Panc1 (cell line): Measurements from ENCODE around the gene WHAMM. TPM values are rescaled to one million over a fixed set of nuclear protein-coding genes. Genes with fewer than 3 reads are reported as not detected.

ENCODE experiments used
- ATAC-seq: fragments of 200-7000 bp; cut with Tn5 transposase; 2 replicates; pipeline ENCODE4 v1.9.1; 2020; ENCODE audit warnings: mild to moderate bottlenecking, moderate library complexity
- BruUV-seq: library from RNA; stranded (reverse); fragments of 400-500 nt; replicated peaks from 2 replicates; lab custom pipeline; 2021; lab: Mats Ljungman, UMichigan
- CTCF ChIA-PET: fragments of 300-600 bp; sonication (Branson Sonifier 250); formaldehyde crosslinking; loops from one replicate; lab custom pipeline; 2022; ENCODE audit warnings: antibody characterized with exemption; lab: Charles Lee
- POLR2A ChIA-PET: fragments of 300-600 bp; sonication (Branson Sonifier 250); formaldehyde crosslinking; loops from one replicate; lab custom pipeline; 2022; ENCODE audit warnings: antibody characterized with exemption; lab: Charles Lee
- DNase-seq: peaks from one replicate; pipeline ENCODE4 v3.0.0-alpha.2; 2010; ENCODE audit warnings: low read depth, low spot score
- H3K27ac ChIP-seq: 2 replicates; pipeline ENCODE4 v1.5.1; 2011; ENCODE audit warnings: mild to moderate bottlenecking, low read length, inconsistent platforms
- H3K27me3 ChIP-seq: fragments of 200-500 bp; sonication (Bioruptor generic); 2 replicates; pipeline ENCODE4 v1.6.0; 2014; ENCODE audit warnings: low read length, inconsistent platforms; ENCODE audit not compliant: control insufficient read depth, insufficient read depth
- H3K36me3 ChIP-seq: fragments of 200-500 bp; sonication (Bioruptor generic); 2 replicates; pipeline ENCODE4 v1.5.1; 2014; ENCODE audit warnings: inconsistent platforms, mild to moderate bottlenecking, low read length, moderate library complexity; ENCODE audit not compliant: control insufficient read depth, insufficient read depth
- H3K4me1 ChIP-seq: 2 replicates; pipeline ENCODE4 v1.5.1; 2011; ENCODE audit warnings: inconsistent platforms, mild to moderate bottlenecking, low read length, moderate library complexity; ENCODE audit not compliant: control insufficient read depth, insufficient read depth
- H3K4me3 ChIP-seq, 2 experiments: 2 replicates each; pipeline ENCODE4 v1.5.1; 2011 to 2012; ENCODE audit warnings: low read depth in 2 of 2, low read length in 2 of 2, mild to moderate bottlenecking in 2 of 2, inconsistent platforms in 1 of 2, moderate library complexity in 1 of 2
- H3K9me3 ChIP-seq: fragments of 200-500 bp; sonication (Bioruptor generic); 2 replicates; pipeline ENCODE4 v1.5.1; 2014; ENCODE audit warnings: low read depth, mild to moderate bottlenecking, inconsistent platforms, low read length, moderate library complexity; ENCODE audit not compliant: control insufficient read depth, insufficient read depth
- POLR2AphosphoS5 ChIP-seq: IDR thresholded peaks from 2 replicates; pipeline ENCODE4 v1.6.1; 2012; ENCODE audit warnings: mild to moderate bottlenecking, low read depth, low read length, moderate library complexity
- SIN3A ChIP-seq: IDR thresholded peaks from 2 replicates; pipeline ENCODE4 v1.6.1; 2012; ENCODE audit warnings: low read depth, mild to moderate bottlenecking, low read length, moderate library complexity, borderline replicate concordance; ENCODE audit not compliant: insufficient read depth
- TCF7L2 ChIP-seq: IDR thresholded peaks from 2 replicates; pipeline ENCODE4 v1.6.1; 2011; ENCODE audit warnings: mild to moderate bottlenecking, low read depth, low read length, inconsistent platforms
- in situ Hi-C: cut with HindIII; loops from 2 replicates; pipeline ENCODE4 v1.10.0; 2016; ENCODE audit warnings: low sequenced_read_pairs, low pct_unique_long_range_greater_than_20kb
- intact Hi-C: fragments of 100-400 bp; cut with micrococcal nuclease; formaldehyde crosslinking; loops from one replicate; pipeline ENCODE4 v1.10.0; 2022; ENCODE audit not compliant: unreplicated experiment
- total RNA-seq: library from RNA; stranded (reverse); gene quantifications from one replicate; pipeline ENCODE4 v1.2.1, GENCODE V29; 2021; ENCODE audit not compliant: unreplicated experiment
- TF ChIP-seq, protein P1 (sequence below): fragments of 450-650 bp; IDR thresholded peaks from 2 replicates; pipeline ENCODE4 v1.5.1; 2017; ENCODE audit warnings: mild to moderate bottlenecking
- TF ChIP-seq, protein P2 (sequence below), 2 experiments: IDR thresholded peaks; 2 replicates each; pipeline ENCODE4 v1.6.1; 2011 to 2012; ENCODE audit warnings: low read depth in 2 of 2, control low read depth in 1 of 2, low read length in 1 of 2, mild to moderate bottlenecking in 1 of 2, moderate library complexity in 1 of 2; ENCODE audit not compliant: insufficient read depth in 1 of 2

Gene WHAMM
- total RNA-seq, 1 experiment from 2014 or later = 8.8 TPM

DNA sequence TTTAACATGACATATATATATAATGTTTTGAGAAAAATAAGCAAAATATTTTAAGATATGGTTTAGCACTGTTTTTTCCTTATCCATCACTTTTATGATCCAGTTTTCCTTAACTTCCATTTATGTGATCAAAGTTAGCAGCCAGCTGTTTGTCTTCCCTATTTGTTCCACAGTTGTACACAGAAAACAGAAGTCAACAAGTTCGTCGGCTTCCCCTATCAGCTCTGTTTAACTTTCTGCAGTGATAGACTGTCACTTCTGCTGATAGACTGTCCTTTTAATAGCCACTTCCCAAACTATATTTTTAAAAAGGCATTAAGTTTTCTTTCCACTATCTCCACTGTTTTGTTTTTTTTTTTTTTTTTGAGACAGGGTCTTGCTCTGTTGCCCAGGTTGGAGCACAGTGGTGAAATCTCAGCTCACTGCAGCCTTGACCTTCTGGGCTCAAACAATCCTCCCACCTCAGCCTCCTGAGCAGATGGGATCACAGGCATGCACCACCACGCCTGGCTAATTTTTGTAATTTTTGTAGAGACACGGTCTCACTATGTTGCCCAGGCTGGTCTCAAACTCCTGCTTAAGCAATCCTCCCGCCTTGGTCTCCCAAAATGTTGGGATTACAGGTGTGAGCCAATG, 10.8 kb upstream of the WHAMM start:
- DNase-seq = no peak
- intact Hi-C loops = no loop called here
- TF ChIP-seq SIN3A (no peak), TCF7L2 (no peak), POLR2AphosphoS5 (no peak)
- Histone ChIP-seq H3K27ac (no peak overlapping the region), H3K4me3 (no peak overlapping the region), H3K36me3 (no peaks in the 10 kb centered on the region), H3K27me3 (no peaks in the 10 kb centered on the region; the same call in 1 of the 2 replicates), H3K4me1 (no peaks in the 10 kb centered on the region), H3K9me3 (no peaks in the 10 kb centered on the region)
- CTCF ChIA-PET = no interaction called here
- in situ Hi-C loops = no loop called here
- POLR2A ChIA-PET = no interaction called here
- no peak for ATAC-seq
- no TSS peak for BruUV-seq

DNA sequence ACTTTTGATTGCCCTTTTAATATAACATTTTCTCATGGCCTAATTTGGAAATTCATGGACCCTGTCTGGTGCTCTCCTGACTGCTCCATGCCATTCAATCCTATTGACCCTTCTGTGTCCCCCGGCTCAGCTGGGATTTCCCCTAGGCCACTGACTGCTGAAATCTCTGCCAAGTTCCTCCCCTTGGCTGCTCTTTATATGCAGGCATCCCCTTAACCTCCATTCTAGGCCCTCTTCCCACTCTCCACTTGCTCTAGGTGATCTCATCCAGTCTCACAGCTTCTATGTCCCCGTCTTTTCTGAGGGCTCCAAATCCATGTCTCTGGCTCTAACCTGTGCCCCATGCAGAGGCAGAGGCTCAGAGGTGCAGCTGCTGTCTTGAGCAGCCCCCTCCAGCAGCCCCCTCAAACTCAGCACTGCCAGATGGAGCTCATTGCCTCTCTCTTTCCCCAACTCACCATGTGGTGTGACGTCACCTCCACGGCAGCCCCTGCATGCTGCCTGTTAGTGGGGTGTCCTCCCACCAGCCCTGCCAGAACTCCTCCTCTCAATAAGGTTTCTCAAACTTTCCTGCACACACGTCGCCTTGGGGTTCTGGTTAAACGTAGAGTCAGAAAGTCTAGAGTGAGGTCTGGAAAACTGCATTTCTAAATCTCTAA, 10.1 kb upstream of the WHAMM start:
- no peaks in the 10 kb centered on the region for H3K9me3 ChIP-seq
- TF ChIP-seq SIN3A (no peak), POLR2AphosphoS5 (no peak), TCF7L2 (no peak)
- TF ChIP-seq, protein P1, sequence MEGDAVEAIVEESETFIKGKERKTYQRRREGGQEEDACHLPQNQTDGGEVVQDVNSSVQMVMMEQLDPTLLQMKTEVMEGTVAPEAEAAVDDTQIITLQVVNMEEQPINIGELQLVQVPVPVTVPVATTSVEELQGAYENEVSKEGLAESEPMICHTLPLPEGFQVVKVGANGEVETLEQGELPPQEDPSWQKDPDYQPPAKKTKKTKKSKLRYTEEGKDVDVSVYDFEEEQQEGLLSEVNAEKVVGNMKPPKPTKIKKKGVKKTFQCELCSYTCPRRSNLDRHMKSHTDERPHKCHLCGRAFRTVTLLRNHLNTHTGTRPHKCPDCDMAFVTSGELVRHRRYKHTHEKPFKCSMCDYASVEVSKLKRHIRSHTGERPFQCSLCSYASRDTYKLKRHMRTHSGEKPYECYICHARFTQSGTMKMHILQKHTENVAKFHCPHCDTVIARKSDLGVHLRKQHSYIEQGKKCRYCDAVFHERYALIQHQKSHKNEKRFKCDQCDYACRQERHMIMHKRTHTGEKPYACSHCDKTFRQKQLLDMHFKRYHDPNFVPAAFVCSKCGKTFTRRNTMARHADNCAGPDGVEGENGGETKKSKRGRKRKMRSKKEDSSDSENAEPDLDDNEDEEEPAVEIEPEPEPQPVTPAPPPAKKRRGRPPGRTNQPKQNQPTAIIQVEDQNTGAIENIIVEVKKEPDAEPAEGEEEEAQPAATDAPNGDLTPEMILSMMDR = no peak
- TF ChIP-seq, protein P2, sequence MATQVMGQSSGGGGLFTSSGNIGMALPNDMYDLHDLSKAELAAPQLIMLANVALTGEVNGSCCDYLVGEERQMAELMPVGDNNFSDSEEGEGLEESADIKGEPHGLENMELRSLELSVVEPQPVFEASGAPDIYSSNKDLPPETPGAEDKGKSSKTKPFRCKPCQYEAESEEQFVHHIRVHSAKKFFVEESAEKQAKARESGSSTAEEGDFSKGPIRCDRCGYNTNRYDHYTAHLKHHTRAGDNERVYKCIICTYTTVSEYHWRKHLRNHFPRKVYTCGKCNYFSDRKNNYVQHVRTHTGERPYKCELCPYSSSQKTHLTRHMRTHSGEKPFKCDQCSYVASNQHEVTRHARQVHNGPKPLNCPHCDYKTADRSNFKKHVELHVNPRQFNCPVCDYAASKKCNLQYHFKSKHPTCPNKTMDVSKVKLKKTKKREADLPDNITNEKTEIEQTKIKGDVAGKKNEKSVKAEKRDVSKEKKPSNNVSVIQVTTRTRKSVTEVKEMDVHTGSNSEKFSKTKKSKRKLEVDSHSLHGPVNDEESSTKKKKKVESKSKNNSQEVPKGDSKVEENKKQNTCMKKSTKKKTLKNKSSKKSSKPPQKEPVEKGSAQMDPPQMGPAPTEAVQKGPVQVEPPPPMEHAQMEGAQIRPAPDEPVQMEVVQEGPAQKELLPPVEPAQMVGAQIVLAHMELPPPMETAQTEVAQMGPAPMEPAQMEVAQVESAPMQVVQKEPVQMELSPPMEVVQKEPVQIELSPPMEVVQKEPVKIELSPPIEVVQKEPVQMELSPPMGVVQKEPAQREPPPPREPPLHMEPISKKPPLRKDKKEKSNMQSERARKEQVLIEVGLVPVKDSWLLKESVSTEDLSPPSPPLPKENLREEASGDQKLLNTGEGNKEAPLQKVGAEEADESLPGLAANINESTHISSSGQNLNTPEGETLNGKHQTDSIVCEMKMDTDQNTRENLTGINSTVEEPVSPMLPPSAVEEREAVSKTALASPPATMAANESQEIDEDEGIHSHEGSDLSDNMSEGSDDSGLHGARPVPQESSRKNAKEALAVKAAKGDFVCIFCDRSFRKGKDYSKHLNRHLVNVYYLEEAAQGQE (IDR thresholded peaks at IDR 0.05; ENCODE audit: insufficient read depth in 1 of 2, low read depth in 2 of 2, low read length in 1 of 2) = no peak
- H3K27me3 ChIP-seq = no peaks in the 10 kb centered on the region; the same call in 1 of the 2 replicates
- ChIA-PET CTCF (no interaction called here), POLR2A (no interaction called here)
- DNase-seq (no peak), ATAC-seq (no peak)
- no peaks in the 10 kb centered on the region for H3K36me3 ChIP-seq
- no peak overlapping the region for H3K27ac ChIP-seq
- H3K4me1 ChIP-seq = no peaks in the 10 kb centered on the region
- in situ Hi-C loops (no loop called here), intact Hi-C loops (no loop called here)
- BruUV-seq = no TSS peak
- no peak overlapping the region for H3K4me3 ChIP-seq

DNA sequence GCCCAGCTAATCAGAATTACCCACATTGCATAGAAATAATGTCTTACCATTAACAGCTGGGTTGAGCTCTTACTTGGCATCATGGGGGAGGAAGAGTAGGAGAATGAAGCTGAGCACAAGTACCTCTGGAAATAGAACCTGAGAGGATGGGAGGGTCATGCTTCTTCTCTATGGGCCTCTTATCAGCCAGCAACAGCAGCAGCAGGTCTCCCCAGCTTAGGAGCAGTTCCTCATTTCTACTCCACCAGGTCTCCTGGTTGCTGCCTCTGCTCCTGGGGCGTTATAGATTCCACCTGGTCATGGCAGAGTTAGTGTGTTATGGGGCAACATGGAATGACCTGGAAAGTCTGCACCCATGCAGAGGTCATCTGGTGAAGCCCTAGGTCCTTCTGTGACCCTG, 6.9 kb upstream of the WHAMM start:
- Histone ChIP-seq H3K27me3 (no peaks in the 10 kb centered on the region; the same call in 1 of the 2 replicates), H3K36me3 (no peaks in the 10 kb centered on the region), H3K4me1 (no peaks in the 10 kb centered on the region), H3K9me3 (no peaks in the 10 kb centered on the region), H3K27ac (no peak overlapping the region), H3K4me3 (no peak overlapping the region)
- no peak for ATAC-seq
- intact Hi-C loops = no loop called here
- POLR2A ChIA-PET = no interaction called here
- DNase-seq = no peak
- in situ Hi-C loops = no loop called here
- TF ChIP-seq POLR2AphosphoS5 (no peak), TCF7L2 (no peak), SIN3A (no peak)
- TF ChIP-seq, protein P2 (IDR thresholded peaks at IDR 0.05; ENCODE audit: insufficient read depth in 1 of 2, low read depth in 2 of 2, low read length in 1 of 2) = no peak
- TF ChIP-seq, protein P1 = no peak
- no TSS peak for BruUV-seq
- CTCF ChIA-PET = no interaction called here
